ENCODE measurements around the gene ACAD11. TPM values are rescaled to one million over a fixed set of nuclear protein-coding genes. Genes with fewer than 3 reads are reported as not detected.

The ACAD11 gene
- total RNA-seq, 4 donors from 2014 or later: 3.9 to 20.4 (median 7.0) TPM

GRCh38 chr3:132652640-132653270 is 6.9 kb downstream of the ACAD11 start:
- H3K9me3 ChIP-seq: no peaks in the 10 kb centered on the region
- H3K36me3 ChIP-seq: no peaks in the 10 kb centered on the region
- no peak overlapping the region for H3K4me3 ChIP-seq
- peaks cover 0 to 15% (median 0%) of the 10 kb centered on the region in 3 donors for H3K4me1 ChIP-seq
- no peak overlapping the region for H3K27ac ChIP-seq
- no peaks in the 10 kb centered on the region for H3K27me3 ChIP-seq
- no peak for DNase-seq
- 67 to 81% methylated on average over 1 of the region's 1 CpG for WGBS, 2 donors
- intact Hi-C loops (cut with DNase I): no loop called here
- TF ChIP-seq CTCF (IDR thresholded peaks at IDR 0.05) (no peak), POLR2A (IDR thresholded peaks at IDR 0.05) (no peak)

- Histone ChIP-seq H3K4me1 (peaks cover 0 to 6% (median 0%) of the 10 kb centered on the region in 3 donors), H3K4me3 (no peak overlapping the region), H3K9me3 (no peaks in the 10 kb centered on the region), H3K27me3 (no peaks in the 10 kb centered on the region), H3K36me3 (no peaks in the 10 kb centered on the region), H3K27ac (no peak overlapping the region)
- intact Hi-C loops (cut with DNase I): no loop called here
- WGBS, 2 donors: 80 to 86% methylated on average over 1 of the region's 1 CpG
- TF ChIP-seq POLR2A (IDR thresholded peaks at IDR 0.05) (no peak), CTCF (IDR thresholded peaks at IDR 0.05) (no peak)
- no peak for DNase-seq
Observed at GRCh38 chr3:132650153-132650552, 9.5 kb downstream of the ACAD11 start.

GRCh38 chr3:132645058-132645457 is 14.6 kb downstream of the ACAD11 start:
- 78 to 100% methylated on average over 1 of the region's 1 CpG for WGBS, 2 donors
- no peak for DNase-seq
- Histone ChIP-seq H3K36me3 (peaks cover 0 to 20% (median 0%) of the 10 kb centered on the region in 3 donors), H3K4me1 (no peaks in the 10 kb centered on the region), H3K27ac (no peak overlapping the region), H3K27me3 (no peaks in the 10 kb centered on the region), H3K9me3 (no peaks in the 10 kb centered on the region), H3K4me3 (no peak overlapping the region)
- intact Hi-C loops (cut with DNase I): no loop called here
- TF ChIP-seq CTCF (IDR thresholded peaks at IDR 0.05) (no peak), POLR2A (IDR thresholded peaks at IDR 0.05) (no peak)

GRCh38 chr3:132643366-132643765 is 16.2 kb downstream of the ACAD11 start:
- DNase-seq: no peak
- 60 to 64% methylated on average over 2 of the region's 2 CpGs for WGBS, 2 donors
- TF ChIP-seq CTCF (IDR thresholded peaks at IDR 0.05) (no peak), POLR2A (IDR thresholded peaks at IDR 0.05) (no peak)
- Histone ChIP-seq H3K4me1 (no peaks in the 10 kb centered on the region), H3K36me3 (peaks cover 0 to 37% (median 0%) of the 10 kb centered on the region in 3 donors), H3K4me3 (no peak overlapping the region), H3K27ac (no peak overlapping the region), H3K27me3 (no peaks in the 10 kb centered on the region), H3K9me3 (no peaks in the 10 kb centered on the region)
- intact Hi-C loops (cut with DNase I): loop anchor here (5.0 kb wide), 1 partner anchor 106 kb away; no protein-coding TSS in a partner anchor

- no peak for DNase-seq
- Histone ChIP-seq H3K4me1 (peaks cover 0 to 5% (median 0%) of the 10 kb centered on the region in 3 donors), H3K27ac (no peak overlapping the region), H3K36me3 (peaks cover 0 to 44% (median 0%) of the 10 kb centered on the region in 3 donors), H3K27me3 (no peaks in the 10 kb centered on the region), H3K4me3 (no peak overlapping the region), H3K9me3 (no peaks in the 10 kb centered on the region)
- intact Hi-C loops (cut with DNase I): loop anchor here (5.0 kb wide), 1 partner anchor 105 kb away; no protein-coding TSS in a partner anchor
- TF ChIP-seq CTCF (IDR thresholded peaks at IDR 0.05) (peak in 1 of 6 experiments; percentile 2), POLR2A (IDR thresholded peaks at IDR 0.05) (no peak)
- 53 to 61% methylated on average over 2 of the region's 2 CpGs for WGBS, 2 donors
Observed at GRCh38 chr3:132642539-132642847, 17.1 kb downstream of the ACAD11 start.
